GM10248 (cell line): ENCODE data around the gene FBXW7.

ENCODE experiments used
- CTCF ChIA-PET: fragments of 300-600 bp; sonication (Branson Sonifier 250); formaldehyde crosslinking; extraction: SDS; loops from one replicate; lab custom pipeline; 2021; ENCODE audit warnings: antibody characterized with exemption; lab: Yijun Ruan, JAX
- POLR2A ChIA-PET: fragments of 350-650 bp; sonication (Branson Sonifier 250); formaldehyde crosslinking; extraction: SDS; loops from one replicate; lab custom pipeline; 2020; ENCODE audit warnings: antibody characterized with exemption; lab: Yijun Ruan, JAX
- DNase-seq: peaks from one replicate; pipeline ENCODE4 v3.0.0; 2012; ENCODE audit errors: extremely low spot score
- TF ChIP-seq, protein P1 (sequence below): IDR thresholded peaks from 2 replicates; pipeline ENCODE4 v1.5.1; 2012; ENCODE audit warnings: mild to moderate bottlenecking, low read depth; ENCODE audit errors: extremely low read depth, missing control alignments, control extremely low read depth

FBXW7 gene

DNA sequence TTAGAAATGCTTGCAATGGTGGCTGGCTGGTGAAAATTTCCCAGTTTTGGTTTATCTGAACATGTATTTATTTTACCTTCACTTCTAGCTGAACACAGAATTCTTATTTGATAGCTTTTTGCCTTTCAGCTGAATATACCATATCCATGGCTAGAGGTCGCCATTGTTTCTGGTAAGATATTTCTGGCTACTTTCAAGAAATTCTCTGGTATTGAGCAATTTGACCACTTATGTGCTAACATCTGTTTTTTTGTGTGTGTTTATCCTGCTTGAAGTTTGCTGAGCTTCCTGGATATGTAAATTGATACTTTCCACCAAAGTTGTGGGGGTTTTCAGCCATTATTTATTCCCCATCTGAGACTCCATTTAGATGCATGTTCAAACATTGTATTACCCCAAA lies 75.4 kb downstream of the FBXW7 start:
- TF ChIP-seq, protein P1, sequence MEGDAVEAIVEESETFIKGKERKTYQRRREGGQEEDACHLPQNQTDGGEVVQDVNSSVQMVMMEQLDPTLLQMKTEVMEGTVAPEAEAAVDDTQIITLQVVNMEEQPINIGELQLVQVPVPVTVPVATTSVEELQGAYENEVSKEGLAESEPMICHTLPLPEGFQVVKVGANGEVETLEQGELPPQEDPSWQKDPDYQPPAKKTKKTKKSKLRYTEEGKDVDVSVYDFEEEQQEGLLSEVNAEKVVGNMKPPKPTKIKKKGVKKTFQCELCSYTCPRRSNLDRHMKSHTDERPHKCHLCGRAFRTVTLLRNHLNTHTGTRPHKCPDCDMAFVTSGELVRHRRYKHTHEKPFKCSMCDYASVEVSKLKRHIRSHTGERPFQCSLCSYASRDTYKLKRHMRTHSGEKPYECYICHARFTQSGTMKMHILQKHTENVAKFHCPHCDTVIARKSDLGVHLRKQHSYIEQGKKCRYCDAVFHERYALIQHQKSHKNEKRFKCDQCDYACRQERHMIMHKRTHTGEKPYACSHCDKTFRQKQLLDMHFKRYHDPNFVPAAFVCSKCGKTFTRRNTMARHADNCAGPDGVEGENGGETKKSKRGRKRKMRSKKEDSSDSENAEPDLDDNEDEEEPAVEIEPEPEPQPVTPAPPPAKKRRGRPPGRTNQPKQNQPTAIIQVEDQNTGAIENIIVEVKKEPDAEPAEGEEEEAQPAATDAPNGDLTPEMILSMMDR, result peak; percentile 38
- POLR2A ChIA-PET, result no interaction called here

DNA sequence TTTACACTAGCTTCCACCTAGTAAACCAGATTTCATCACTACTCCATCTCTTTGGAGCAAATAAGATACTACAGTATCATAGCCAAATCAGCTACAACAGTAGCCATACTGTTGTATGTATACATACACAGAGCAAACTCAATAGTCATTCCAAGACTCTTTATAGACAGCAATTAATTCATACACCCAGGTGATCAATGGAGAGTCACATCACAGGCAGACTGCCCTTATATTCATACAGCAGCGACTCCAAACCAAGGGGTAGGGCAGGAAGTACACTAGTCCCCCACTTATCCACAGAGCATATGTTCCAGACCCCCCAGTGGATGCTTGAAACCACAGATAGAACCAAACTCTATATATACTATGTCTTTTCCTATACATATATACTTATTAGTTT lies 76.6 kb downstream of the FBXW7 start:
- ChIA-PET CTCF (interaction anchor here (0.8 to 1.6 kb wide), 13 partner anchors 12 to 280 kb away, joined by 3 to 11 read pairs (median 4); no protein-coding TSS in a partner anchor), POLR2A (interaction anchor here (1.0 kb wide), 1 partner anchor 27 kb away, joined by 3 read pairs; no protein-coding TSS in a partner anchor)
- TF ChIP-seq, protein P1, result no peak
- no peak for DNase-seq

More for the DNA sequence above, 75.4 kb downstream of the FBXW7 start:
- CTCF ChIA-PET, result interaction anchor here (0.6 to 1.3 kb wide), 9 partner anchors 9 to 318 kb away, joined by 3 to 11 read pairs (median 3); no protein-coding TSS in a partner anchor
- peak; percentile 34 for DNase-seq

DNA sequence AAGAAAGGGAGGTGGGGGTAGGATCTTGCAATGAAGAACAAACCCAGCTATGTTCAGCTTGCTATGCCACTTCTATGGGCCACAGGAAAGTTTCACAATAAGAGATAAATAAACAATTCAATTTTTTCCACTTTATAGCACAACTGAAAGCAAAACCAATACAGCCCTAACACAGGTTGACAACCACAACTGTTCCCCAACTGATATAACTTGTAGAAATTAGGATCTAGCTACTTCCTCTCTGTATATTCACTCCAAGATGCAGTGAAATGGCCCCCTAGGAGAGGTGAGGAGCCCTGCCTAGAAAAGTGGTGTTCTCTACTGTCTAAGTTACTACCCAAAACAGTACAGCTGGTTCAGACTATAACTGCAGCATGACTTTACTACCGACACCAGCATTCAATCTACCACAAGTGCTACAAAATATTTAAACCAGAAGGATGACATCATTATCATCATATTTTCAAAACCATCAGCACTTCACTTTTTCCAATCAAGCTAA lies 77.0 kb downstream of the FBXW7 start:
- TF ChIP-seq, protein P1, result no peak
- CTCF ChIA-PET, result interaction anchor here (0.8 to 1.6 kb wide), 13 partner anchors 11 to 280 kb away, joined by 3 to 11 read pairs (median 4); no protein-coding TSS in a partner anchor
- peak; percentile 26 for DNase-seq
- POLR2A ChIA-PET, result interaction anchor here (1.0 kb wide), 1 partner anchor 28 kb away, joined by 3 read pairs; no protein-coding TSS in a partner anchor

DNA sequence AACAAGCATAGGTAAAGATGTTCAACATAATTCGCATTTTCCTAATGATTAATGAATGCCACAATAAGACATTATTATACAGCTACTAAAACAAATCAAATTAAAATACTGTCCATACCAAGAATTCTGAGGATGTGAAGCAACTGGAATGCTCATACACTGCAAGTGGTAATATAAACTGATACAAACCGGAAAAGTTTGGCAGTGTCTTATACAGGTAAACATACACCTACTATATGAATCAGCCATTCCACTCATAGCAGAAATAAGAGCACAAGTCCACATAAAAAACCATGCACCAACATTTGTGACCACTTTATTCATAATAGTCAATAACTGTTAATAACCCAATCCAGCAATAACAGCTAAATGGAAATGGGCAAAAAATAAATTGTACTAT lies 79.3 kb downstream of the FBXW7 start:
- CTCF ChIA-PET, result interaction anchor here (0.7 to 2.4 kb wide), 6 partner anchors 29 to 1339 kb away, joined by 3 to 5 read pairs (median 4); no protein-coding TSS in a partner anchor
- no peak for DNase-seq
- TF ChIP-seq, protein P1, result no peak
- POLR2A ChIA-PET, result no interaction called here

DNA sequence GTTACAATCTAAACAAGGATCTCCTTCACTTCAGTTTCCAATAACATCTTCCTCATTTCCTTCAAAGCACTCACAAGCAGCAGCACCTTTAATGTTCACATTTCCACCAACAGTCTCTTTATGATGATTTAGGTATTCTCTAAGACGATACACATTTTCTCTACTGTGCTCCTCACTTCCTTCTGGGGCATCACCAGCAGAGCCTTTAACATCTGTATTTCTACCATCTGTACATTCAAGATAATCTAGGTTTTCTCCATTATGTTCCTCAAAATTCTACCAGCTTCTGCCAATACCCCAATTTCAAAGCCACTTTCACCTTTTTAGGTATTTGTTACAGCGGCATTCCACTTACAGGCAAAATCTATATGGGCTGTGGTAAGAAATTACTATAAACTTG lies 80.6 kb downstream of the FBXW7 start:
- ChIA-PET CTCF (interaction anchor here (0.8 to 2.4 kb wide), 17 partner anchors 10 to 630 kb away, joined by 3 to 13 read pairs (median 4); partner anchors contain the start of gene FBXW7), POLR2A (no interaction called here)
- no peak for DNase-seq
- TF ChIP-seq, protein P1, result no peak

DNA sequence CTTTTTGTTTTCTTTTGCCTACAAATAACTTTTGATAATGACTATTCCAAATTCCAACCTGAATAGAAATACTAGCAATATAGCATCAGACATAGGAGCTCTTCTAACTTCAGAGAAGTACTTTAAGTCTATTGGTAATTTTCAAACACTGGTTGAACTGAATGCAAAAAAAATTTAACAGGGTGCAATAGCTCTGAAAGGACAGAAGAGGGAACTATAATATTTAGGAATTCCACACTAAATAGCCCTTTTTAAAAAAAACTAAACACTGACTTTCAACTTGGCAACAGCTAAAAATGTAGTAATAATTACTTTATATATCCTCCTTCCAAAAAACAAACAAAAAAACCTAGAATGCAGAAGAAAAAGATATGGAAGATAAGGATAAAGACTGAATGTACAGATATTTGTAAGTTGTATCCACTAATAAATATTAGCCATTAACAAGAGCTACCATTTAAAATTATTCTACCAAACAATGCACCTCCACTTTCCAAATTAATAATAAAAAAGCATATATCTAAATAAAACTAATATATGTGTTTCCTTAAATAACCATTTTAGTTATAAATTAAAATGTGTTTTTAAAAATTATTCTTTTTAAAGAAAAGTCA lies 81.4 kb downstream of the FBXW7 start:
- peak; percentile 23 for DNase-seq
- CTCF ChIA-PET, result interaction anchor here (0.7 to 2.1 kb wide), 21 partner anchors 9 to 631 kb away, joined by 3 to 13 read pairs (median 3); partner anchors contain the start of gene FBXW7
- TF ChIP-seq, protein P1, result peak; percentile 37
- POLR2A ChIA-PET, result no interaction called here
